A673 (cell line): ENCODE measurements around the gene CCSER1. TPM values are rescaled to one million over a fixed set of nuclear protein-coding genes. Genes with fewer than 3 reads are reported as not detected.
"Not testable (repeated sequence)": the region's sequence is repeated elsewhere in the genome, so short reads cannot be mapped to it uniquely, and the experiment has no call there.

Experiments used
- BruUV-seq: library from RNA; stranded (reverse); fragments of 400-500 nt; replicated peaks from 2 replicates; lab custom pipeline; 2021; lab: Mats Ljungman, UMichigan
- CTCF ChIA-PET: fragments of 300-600 bp; sonication (Branson Sonifier 250); formaldehyde crosslinking; loops from one replicate; lab custom pipeline; 2022; ENCODE audit warnings: antibody characterized with exemption; lab: Charles Lee
- POLR2A ChIA-PET: fragments of 300-600 bp; sonication (Branson Sonifier 250); formaldehyde crosslinking; loops from one replicate; lab custom pipeline; 2022; ENCODE audit warnings: antibody characterized with exemption; ENCODE audit not compliant: low non-redundant PET; lab: Charles Lee
- DNase-seq: peaks from one replicate; pipeline ENCODE4 v3.0.0-alpha.2; 2015; ENCODE audit warnings: low spot score
- H3K27ac ChIP-seq: fragments of 200-600 bp; sonication (generic); 2 replicates; pipeline ENCODE4 v1.5.1; 2016; ENCODE audit warnings: mixed run types, low read depth, mild to moderate bottlenecking, mixed read lengths, antibody characterized with exemption, low read length; ENCODE audit not compliant: poor library complexity, severe bottlenecking
- H3K27me3 ChIP-seq: fragments of 200-600 bp; sonication (generic); replicated peaks from 2 replicates; pipeline ENCODE4 v1.6.1; 2017; ENCODE audit warnings: mixed run types, low read depth, mild to moderate bottlenecking, mixed read lengths, antibody characterized with exemption, low read length; ENCODE audit not compliant: insufficient read depth, poor library complexity
- H3K36me3 ChIP-seq: fragments of 200-600 bp; sonication (generic); 2 replicates; pipeline ENCODE4 v1.6.1; 2016; ENCODE audit warnings: mixed run types, mild to moderate bottlenecking, mixed read lengths, antibody characterized with exemption, low read length; ENCODE audit not compliant: insufficient read depth, poor library complexity, severe bottlenecking
- H3K4me1 ChIP-seq: fragments of 200-600 bp; sonication (generic); 2 replicates; pipeline ENCODE4 v1.6.1; 2017; ENCODE audit warnings: mixed run types, mild to moderate bottlenecking, mixed read lengths, antibody characterized with exemption, low read length; ENCODE audit not compliant: insufficient read depth, poor library complexity, severe bottlenecking
- H3K4me3 ChIP-seq: fragments of 200-600 bp; sonication (generic); 2 replicates; pipeline ENCODE4 v1.5.1; 2016; ENCODE audit warnings: low read depth, mixed run types, mild to moderate bottlenecking, mixed read lengths, low read length; ENCODE audit not compliant: poor library complexity, severe bottlenecking
- H3K9me3 ChIP-seq: fragments of 200-600 bp; sonication (generic); 2 replicates; pipeline ENCODE4 v1.6.1; 2016; ENCODE audit warnings: mixed run types, low read depth, mild to moderate bottlenecking, mixed read lengths, antibody characterized with exemption, low read length; ENCODE audit not compliant: poor library complexity, severe bottlenecking
- CTCF ChIP-seq: fragments of 300-800, 200-600 bp; sonication (generic); conservative IDR thresholded peaks from 2 replicates; pipeline ENCODE4 v1.5.1; 2017; ENCODE audit warnings: low read depth, mild to moderate bottlenecking, antibody characterized with exemption, low read length, moderate library complexity, mixed read lengths
- EZH2 ChIP-seq: fragments of 200-600 bp; sonication (generic); IDR thresholded peaks from 2 replicates; pipeline ENCODE4 v1.6.1; 2017; ENCODE audit warnings: borderline replicate concordance, low read depth, mild to moderate bottlenecking, mixed read lengths, antibody characterized with exemption, low read length; ENCODE audit not compliant: poor library complexity, severe bottlenecking
- intact Hi-C: fragments of 100-400 bp; cut with micrococcal nuclease; formaldehyde crosslinking; loops from one replicate; pipeline ENCODE4 v1.10.0; 2022; ENCODE audit not compliant: unreplicated experiment
- total RNA-seq: library from RNA; stranded (reverse); gene quantifications from 2 replicates; pipeline ENCODE4 v1.2.3, GENCODE V29; 2021

CCSER1 gene
- total RNA-seq, 1 experiment from 2014 or later, result not detected

GRCh38 chr4:90670183-90670582, 543.0 kb downstream of the CCSER1 start:
- Histone ChIP-seq H3K4me1 (no peaks in the 10 kb centered on the region), H3K36me3 (no peaks in the 10 kb centered on the region), H3K9me3 (no peaks in the 10 kb centered on the region), H3K4me3 (no peak overlapping the region), H3K27ac (no peak overlapping the region), H3K27me3 (no peaks in the 10 kb centered on the region)
- no TSS peak for BruUV-seq
- intact Hi-C loops, result no loop called here
- DNase-seq, result no peak
- ChIA-PET POLR2A (no interaction called here), CTCF (no interaction called here)
- no peak for TF ChIP-seq CTCF

- Histone ChIP-seq H3K27ac (no peak overlapping the region), H3K4me3 (no peak overlapping the region), H3K36me3 (no peaks in the 10 kb centered on the region), H3K4me1 (no peaks in the 10 kb centered on the region), H3K27me3 (no peaks in the 10 kb centered on the region), H3K9me3 (no peaks in the 10 kb centered on the region)
- intact Hi-C loops, result no loop called here
- POLR2A ChIA-PET, result no interaction called here
- no TSS peak for BruUV-seq
- no peak for TF ChIP-seq EZH2
- no peak for TF ChIP-seq CTCF
- no peak for DNase-seq
- CTCF ChIA-PET, result no interaction called here
Observed at GRCh38 chr4:90689739-90690138, 562.5 kb downstream of the CCSER1 start.

- ChIA-PET CTCF (no interaction called here), POLR2A (no interaction called here)
- intact Hi-C loops, result no loop called here
- H3K9me3 ChIP-seq, result no peaks in the 10 kb centered on the region
- no peaks in the 10 kb centered on the region for H3K36me3 ChIP-seq
- no peak overlapping the region for H3K27ac ChIP-seq
- no peaks in the 10 kb centered on the region for H3K4me1 ChIP-seq
- no peak for TF ChIP-seq EZH2
- no peak for TF ChIP-seq CTCF
- BruUV-seq, result no TSS peak
- H3K27me3 ChIP-seq, result no peaks in the 10 kb centered on the region
- no peak overlapping the region for H3K4me3 ChIP-seq
- no peak for DNase-seq
Observed at GRCh38 chr4:90695411-90695810, 568.2 kb downstream of the CCSER1 start.

GRCh38 chr4:90705501-90705900, 578.3 kb downstream of the CCSER1 start:
- H3K9me3 ChIP-seq, H3K27me3 ChIP-seq, H3K4me1 ChIP-seq, H3K4me3 ChIP-seq, DNase-seq, POLR2A ChIA-PET, H3K27ac ChIP-seq, BruUV-seq, CTCF ChIA-PET, H3K36me3 ChIP-seq, intact Hi-C loops: not testable (repeated sequence)
